LoVo (cell line): ENCODE results near the gene MPP1.

Experiments
- DNase-seq: peaks from one replicate; pipeline ENCODE4 v3.0.0-alpha.2; 2016; ENCODE audit warnings: low spot score

MPP1 gene

GRCh38 chrX:154812341-154813101, 7.2 kb upstream of the MPP1 start:
- no peak for DNase-seq

- DNase-seq, result no peak
These were observed 4.8 kb upstream of the MPP1 start for GRCh38 chrX:154809939-154810665.

- no peak for DNase-seq
These were observed 1.7 kb upstream of the MPP1 start for GRCh38 chrX:154806837-154807501.

- DNase-seq, result no peak
These were observed 409 bp upstream of the MPP1 start for GRCh38 chrX:154805696-154806091.

GRCh38 chrX:154804261-154804956, 876 bp downstream of the MPP1 start:
- DNase-seq, result no peak

GRCh38 chrX:154802947-154803346, 2.3 kb downstream of the MPP1 start:
- DNase-seq, result no peak

GRCh38 chrX:154800478-154801210, 4.6 kb downstream of the MPP1 start:
- DNase-seq, result no peak

- DNase-seq, result peak; percentile 44
These were observed 5.5 kb downstream of the MPP1 start for GRCh38 chrX:154799556-154800348.

- no peak for DNase-seq
These were observed 8.3 kb downstream of the MPP1 start for GRCh38 chrX:154797006-154797405.

- no peak for DNase-seq
These were observed 10.3 kb downstream of the MPP1 start for GRCh38 chrX:154795016-154795415.

GRCh38 chrX:154793084-154793795, 12.0 kb downstream of the MPP1 start:
- no peak for DNase-seq

- no peak for DNase-seq
These were observed 13.3 kb downstream of the MPP1 start for GRCh38 chrX:154791939-154792338.

- DNase-seq, result no peak
These were observed 13.8 kb downstream of the MPP1 start for GRCh38 chrX:154791467-154791866.

- no peak for DNase-seq
These were observed 19.6 kb downstream of the MPP1 start for GRCh38 chrX:154785716-154786115.

- DNase-seq, result no peak
These were observed 20.9 kb downstream of the MPP1 start for GRCh38 chrX:154784149-154784995.

GRCh38 chrX:154780968-154781367, 24.3 kb downstream of the MPP1 start:
- DNase-seq, result no peak

- DNase-seq, result no peak
These were observed 26.0 kb downstream of the MPP1 start for GRCh38 chrX:154779261-154779660.

- no peak for DNase-seq
These were observed 28.5 kb downstream of the MPP1 start for GRCh38 chrX:154776753-154777152.
